ENCODE data around the gene TPRG1.

DNA sequence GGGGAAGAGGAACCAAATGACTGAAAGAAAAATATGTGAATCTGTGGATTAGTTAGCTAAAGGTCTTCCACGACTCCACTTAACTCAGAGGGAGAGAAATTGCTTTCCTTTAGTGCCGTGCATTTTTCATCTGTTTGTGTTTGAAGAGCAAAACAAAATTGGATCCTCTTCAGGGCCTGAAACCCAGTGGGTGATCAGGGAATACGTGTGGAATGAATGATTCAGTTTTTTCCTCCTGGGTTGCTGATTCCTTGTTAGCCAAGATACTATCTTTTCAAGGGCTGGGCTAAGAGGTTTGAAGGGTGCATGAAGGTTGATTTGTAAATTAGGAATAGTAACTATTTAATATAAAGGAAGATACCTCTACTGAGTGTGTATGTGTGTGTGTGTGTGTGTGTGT is 61.0 kb downstream of the TPRG1 start:
- TF ChIP-seq EP300 (IDR thresholded peaks at IDR 0.05) (no peak), CTCF (IDR thresholded peaks at IDR 0.05) (no peak)
